Coronary artery (tissue), 2 donors: ENCODE data around the gene MAPK4.
"Not testable (repeated sequence)": the region's sequence is repeated elsewhere in the genome, so short reads cannot be mapped to it uniquely, and the experiment has no call there.

Source experiments
- DNase-seq: peaks from one replicate; pipeline ENCODE4 v3.0.0-alpha.2; 2017; ENCODE audit warnings: low spot score
- H3K27ac ChIP-seq, 2 donors: fragments of 200-600 bp; sonication (generic); one replicate each; pipeline ENCODE4 v1.5.1; 2016 to 2019
- H3K4me3 ChIP-seq: fragments of 200-600 bp; sonication (generic); 2 replicates; pipeline ENCODE4 v1.5.1; 2016; ENCODE audit warnings: mild to moderate bottlenecking, moderate library complexity
- TF ChIP-seq, protein P1 (sequence below): fragments of 200-600 bp; sonication (generic); IDR thresholded peaks from one replicate; pipeline ENCODE4 v1.5.1; 2019; ENCODE audit warnings: antibody characterized with exemption

Gene MAPK4

DNA sequence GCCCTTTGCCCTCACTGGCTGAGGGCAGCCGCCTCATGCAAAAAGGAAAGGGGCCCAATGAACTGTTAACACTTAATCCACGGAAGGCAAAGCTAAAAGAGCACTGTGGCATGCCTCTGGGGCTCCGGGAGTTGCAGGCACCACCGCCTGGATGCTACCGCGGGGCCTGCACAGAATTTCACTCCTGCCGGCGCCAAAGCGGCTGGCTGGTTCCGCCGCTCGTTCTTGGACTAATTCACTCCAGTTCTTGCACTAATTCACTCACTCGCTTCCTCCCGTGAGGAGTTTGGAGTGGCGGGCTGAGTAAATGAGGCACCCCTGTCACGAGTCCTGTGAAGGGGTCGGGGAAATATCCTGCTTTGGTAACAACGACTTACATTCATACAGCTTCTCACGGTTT lies 14.0 kb upstream of the MAPK4 start:
- TF ChIP-seq, protein P1, sequence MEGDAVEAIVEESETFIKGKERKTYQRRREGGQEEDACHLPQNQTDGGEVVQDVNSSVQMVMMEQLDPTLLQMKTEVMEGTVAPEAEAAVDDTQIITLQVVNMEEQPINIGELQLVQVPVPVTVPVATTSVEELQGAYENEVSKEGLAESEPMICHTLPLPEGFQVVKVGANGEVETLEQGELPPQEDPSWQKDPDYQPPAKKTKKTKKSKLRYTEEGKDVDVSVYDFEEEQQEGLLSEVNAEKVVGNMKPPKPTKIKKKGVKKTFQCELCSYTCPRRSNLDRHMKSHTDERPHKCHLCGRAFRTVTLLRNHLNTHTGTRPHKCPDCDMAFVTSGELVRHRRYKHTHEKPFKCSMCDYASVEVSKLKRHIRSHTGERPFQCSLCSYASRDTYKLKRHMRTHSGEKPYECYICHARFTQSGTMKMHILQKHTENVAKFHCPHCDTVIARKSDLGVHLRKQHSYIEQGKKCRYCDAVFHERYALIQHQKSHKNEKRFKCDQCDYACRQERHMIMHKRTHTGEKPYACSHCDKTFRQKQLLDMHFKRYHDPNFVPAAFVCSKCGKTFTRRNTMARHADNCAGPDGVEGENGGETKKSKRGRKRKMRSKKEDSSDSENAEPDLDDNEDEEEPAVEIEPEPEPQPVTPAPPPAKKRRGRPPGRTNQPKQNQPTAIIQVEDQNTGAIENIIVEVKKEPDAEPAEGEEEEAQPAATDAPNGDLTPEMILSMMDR, result no peak
- no peak overlapping the region for H3K27ac ChIP-seq
- H3K4me3 ChIP-seq, result no peak overlapping the region
- no peak for DNase-seq

DNA sequence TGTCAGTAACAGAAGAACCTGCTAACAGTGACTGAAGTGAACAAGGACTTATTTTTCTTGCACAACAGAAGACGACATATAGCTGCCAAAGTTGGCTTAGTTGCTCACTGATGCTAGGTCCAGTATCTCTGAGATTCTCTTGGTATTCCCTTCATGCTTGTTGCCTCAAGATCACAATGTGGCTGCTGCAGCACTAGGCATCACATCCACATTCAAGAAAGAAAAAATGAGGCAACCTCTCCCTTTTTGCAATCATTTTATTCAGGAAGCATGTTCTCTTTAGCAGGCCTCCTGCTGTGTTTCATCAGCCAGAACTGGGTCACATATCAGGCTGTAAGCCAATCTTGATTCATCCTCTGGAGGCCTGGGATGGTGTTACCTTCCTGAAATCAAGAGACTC lies 11.7 kb upstream of the MAPK4 start:
- H3K4me3 ChIP-seq, result no peak overlapping the region
- no peak overlapping the region for H3K27ac ChIP-seq
- TF ChIP-seq, protein P1, result no peak

DNA sequence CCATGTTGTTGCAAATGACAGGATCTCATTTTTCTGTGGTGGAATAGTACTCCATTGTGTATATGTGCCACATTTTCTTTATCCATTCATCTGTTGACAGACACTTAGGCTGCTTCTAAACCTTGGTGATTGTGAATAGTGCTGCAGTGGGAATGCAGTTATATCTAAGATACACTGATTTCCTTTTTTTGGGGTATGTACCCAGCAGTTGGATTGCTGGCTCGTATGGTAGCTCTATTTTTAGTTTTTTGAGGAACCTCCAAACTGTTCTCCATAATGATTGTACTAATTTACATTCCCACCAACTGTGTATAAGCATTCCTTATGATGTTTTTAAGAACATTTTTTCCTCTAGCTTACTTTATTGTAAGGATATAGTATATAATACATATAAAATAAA lies 8.2 kb upstream of the MAPK4 start:
- DNase-seq, H3K27ac ChIP-seq: not testable (repeated sequence)

More for the DNA sequence above, 11.7 kb upstream of the MAPK4 start:
- no peak for DNase-seq

DNA sequence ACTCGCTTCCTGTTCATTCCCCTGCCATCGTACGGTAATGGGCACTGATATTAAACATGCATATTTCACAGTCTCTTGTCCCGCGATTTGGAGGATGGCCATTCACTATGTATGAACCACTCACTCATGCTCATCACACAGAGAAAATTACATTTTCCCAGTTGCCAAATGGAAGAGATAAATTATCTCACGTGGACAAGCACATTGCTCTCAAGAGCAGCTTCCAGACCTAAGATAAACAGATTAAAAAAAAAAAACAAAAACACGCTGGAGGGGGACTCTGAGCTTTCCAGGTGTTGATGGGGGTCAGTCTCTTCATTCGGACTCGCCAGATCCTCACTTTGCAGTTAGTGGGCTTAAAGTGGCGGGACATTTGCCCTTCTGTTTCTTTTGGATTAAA lies 1.7 kb upstream of the MAPK4 start:
- no peak overlapping the region for H3K27ac ChIP-seq
- TF ChIP-seq, protein P1, result no peak
- no peak for DNase-seq
- H3K4me3 ChIP-seq, result no peak overlapping the region

More for the DNA sequence above, 8.2 kb upstream of the MAPK4 start:
- not testable (repeated sequence) for H3K4me3 ChIP-seq

DNA sequence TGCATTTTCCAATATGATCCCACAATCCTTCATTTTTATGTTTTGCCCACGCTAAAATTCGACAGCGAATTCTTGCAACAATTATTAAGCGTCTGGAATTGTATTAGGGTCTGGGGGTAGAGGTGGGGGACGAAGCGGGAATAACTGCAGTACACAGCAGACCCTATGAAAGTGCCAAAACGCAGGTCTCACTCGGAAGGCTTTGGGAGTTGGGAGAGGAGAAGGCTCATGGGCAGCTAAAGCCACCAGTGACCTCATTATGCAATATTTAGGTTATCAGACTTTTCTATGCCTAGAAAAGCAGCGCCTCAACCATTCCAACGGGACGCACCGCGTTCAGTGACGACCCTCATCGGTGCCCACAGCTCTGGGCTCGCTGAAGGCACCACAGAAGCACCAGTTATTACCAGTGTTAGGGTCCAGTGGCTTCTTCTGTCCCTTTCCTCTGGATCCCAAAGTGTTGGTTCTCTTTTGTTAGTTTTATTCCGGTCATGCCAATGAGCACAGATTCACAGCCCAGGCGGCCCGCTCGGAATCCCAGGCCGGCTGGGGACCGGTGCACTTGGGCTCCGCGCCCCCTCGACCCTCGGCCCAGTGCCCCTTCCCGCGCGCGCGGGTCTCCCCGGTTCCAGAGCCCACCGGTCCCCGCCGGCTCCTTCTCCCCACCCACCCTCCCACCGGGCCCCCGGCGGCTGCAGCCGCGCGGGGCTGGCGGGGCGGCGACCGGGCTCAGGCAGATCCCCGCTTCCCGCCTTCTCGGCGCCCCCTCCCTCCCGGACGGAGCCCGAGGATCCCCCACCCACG lies 737 bp upstream of the MAPK4 start:
- TF ChIP-seq, protein P1, result no peak
- Histone ChIP-seq H3K27ac (peak overlapping the region; percentile 80 to 81), H3K4me3 (peak overlapping the region; percentile 77)
- DNase-seq, result no peak

DNA sequence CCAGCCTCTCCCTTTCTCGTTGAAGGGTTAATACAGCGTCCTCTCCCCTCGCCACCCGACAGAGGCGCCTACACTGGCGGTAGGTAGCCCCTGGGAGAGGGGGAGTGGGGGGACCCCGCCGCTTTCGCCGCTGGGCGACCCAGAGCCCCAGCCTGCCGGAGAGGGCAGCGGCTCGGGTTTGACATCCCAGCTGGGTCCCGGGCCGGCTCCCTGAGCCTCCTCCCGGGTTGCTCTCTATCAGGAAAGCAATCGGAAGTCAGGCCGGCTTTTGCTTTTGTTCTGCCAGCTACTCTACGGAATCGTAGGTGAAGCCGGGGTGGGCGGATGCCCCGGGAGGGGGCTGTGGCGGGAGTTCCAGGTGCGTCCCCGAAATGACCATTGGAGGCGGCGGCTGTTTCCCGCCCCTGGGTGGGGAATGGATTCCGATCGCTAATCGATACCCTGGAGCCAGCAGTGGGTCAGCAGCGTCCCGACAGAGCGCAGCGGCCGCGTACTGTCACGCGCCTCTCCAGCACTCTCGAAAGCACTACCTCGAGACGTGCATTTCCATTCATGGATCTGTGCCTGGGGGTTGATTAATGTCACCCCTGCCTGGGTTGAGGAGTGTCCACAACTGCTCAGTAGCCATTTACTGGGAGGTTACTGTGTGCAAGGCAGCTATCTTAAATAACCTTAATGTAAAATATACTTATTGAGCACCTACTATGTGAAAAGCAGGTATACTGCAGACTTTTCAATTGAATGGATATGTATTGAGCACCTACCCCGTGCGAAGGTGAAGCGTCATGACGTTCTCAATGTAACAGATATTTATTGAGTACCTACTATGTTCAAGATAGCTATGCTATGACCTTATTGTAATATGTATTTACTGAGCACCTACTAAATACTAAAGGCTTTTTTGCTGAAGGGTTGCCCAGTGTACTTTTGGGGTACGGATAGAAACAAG lies 1.1 kb downstream of the MAPK4 start:
- no peak for DNase-seq
- H3K27ac ChIP-seq, result peak overlapping the region; percentile 65 to 81
- H3K4me3 ChIP-seq, result peak overlapping the region; percentile 77
- TF ChIP-seq, protein P1, result no peak

DNA sequence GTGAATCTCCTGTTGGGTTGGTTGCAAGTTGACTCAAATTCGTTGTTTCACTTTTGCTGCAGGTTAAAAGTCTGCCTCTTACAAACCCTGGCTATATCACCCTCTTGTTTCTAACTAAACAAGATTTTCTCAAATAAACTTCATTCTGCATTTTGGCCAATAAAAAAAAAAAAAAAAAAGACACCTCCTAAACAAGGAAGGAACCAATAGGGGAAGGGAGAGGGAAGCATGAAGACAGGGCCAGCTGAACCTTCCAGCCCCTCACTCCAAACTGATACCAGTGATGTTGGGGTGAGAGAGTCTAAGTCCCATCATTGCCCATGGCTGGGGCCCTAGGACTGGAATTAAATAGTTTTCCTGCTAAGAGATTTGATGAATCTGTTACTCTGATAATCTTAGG lies 2.4 kb downstream of the MAPK4 start:
- not testable (repeated sequence) for DNase-seq, H3K27ac ChIP-seq, H3K4me3 ChIP-seq
